HG03025 (cell line): ENCODE data around the gene METTL16.

Experiments used
- ATAC-seq: cut with Tn5 transposase; IDR thresholded peaks from one replicate; pipeline ENCODE4 v1.9.1; 2021; ENCODE audit warnings: mild to moderate bottlenecking, moderate library complexity; ENCODE audit not compliant: unreplicated experiment, low FRiP score

The METTL16 gene

DNA sequence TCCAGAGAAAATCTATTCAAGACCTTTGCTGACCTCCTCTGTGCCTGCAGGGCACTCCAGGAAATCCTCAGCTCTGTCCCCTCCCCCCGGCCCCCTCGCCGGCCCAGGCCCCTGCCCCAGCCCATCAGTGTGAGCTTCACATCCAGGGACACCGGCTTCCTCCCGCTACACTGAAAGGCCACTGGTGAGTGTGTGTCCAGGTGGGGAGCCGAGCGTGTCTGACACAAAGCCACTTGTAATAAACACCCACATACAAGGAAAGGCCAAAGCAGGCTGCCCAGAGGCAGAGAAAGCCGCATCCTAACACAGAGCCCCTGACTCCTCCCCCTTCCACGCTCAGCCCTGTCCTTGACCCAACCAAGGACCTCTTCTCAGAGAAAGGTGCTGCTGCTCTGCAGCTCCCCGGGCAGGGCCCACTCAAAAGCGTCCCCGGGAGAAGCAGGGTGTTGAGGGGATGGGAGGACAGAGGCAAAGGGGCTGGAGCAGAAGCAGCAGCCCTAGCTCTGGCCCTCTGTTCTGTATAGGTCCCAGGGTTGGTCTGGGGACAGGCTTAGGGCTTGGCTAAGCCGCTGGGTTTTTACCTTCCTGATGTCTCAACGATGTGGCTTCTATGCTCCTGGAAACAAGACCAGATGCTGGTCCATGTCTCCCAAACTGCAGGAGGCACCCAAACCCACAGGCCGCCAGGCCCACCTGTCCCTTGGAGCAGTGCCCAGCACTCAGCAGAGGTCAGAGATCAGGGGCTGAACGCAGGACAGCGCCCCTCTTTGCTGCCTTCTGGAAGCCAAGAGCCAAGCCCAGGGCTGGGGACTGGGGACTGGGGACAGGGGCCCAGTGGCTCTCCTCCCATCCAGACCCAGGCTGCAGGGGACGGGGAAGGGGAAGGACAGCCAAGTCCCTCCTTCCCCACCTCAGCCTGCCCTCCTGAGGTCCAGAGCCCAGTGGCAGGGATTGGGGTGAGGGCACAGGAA is 126.2 kb downstream of the METTL16 start:
- ATAC-seq: no peak

DNA sequence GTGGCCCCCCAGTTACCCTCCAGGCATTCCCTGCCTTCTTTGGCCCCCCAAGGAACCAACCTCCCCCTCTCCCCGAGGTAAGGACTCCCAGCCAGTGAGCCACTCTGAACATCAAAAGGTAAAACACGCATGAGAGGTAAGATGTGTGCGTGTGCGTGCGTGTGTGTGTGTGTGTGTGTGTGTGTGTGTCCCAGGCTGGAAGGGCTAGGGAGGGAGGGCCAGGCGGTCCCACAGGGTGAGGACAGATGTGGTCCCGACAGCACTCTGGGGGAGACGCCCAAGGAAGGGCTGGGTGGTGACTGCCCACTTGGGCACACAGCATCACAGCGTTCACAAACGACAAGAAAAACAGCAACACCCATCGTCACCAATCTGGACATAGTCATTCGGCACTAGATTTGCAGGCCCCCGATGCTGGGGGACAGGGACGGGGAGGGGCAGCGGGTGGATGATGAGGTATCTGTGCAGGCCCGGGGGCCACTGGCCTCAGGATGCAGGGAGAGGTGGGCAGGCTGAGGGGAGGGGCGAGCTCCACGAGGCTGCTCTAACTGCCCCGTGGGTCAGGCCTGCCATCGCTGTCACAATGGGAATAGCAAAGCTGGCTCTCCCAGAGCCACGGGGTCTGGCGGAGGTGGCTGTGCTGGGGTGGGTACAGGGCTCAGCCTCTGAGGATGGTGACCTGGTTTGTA is 127.1 kb downstream of the METTL16 start:
- no peak for ATAC-seq

DNA sequence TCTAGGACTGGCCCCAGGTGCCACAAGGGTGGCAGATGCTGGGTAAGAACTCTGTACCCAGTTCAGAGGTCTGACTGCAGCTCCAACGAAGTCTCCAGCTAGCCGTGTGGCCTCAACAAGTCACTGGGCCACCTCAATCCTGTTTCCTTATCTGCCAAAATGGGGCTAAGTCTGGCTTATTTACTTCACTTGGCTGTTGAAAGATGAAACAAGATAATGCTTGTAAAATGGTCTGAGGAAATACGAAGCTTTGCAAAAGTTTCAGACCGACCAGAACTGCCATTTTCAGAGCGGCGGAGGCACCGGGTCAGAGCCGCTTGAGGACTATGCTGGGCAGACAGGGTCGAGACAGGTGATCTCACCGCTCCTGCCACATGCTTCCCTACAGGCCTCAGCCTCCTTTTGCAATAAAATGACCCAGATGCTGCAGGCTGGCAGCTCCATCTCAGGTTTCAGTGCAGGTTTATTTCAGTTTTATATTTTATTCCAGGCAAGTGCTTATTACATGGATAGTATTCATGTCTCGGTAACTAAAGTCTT is 128.0 kb downstream of the METTL16 start:
- no peak for ATAC-seq

DNA sequence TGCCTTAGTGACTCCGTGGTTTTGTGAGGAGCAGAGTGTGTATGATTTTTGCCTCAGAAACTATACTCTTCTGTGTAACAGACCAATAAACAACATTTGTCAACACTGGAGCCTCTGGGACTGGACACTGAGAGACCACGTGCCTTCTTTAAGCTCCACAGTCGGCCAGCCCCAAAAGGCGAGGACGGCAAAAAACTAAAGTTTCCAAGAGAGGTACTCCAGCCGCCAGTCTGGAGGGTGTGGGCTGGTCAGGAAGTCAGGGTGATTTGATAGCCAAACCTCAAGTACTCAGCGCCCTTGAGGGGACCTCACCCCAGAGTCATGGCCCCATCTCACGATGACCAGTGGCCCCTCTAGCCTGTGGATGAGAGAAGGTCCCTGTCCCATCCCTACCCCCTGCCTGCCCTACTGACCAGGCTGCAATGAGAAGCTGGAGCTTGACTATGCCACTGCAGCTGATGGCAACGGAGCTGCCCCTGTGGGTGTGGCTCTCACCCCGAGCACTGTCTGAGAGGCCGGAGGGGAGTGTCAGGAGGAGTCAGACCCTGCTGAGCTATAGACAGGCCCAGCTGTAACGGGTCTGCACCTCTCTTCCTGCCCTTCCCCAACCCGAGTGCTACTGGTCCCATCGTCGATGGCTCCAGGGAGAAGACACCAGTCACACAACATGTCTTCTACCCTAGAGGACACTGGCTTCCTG is 130.6 kb downstream of the METTL16 start:
- no peak for ATAC-seq

DNA sequence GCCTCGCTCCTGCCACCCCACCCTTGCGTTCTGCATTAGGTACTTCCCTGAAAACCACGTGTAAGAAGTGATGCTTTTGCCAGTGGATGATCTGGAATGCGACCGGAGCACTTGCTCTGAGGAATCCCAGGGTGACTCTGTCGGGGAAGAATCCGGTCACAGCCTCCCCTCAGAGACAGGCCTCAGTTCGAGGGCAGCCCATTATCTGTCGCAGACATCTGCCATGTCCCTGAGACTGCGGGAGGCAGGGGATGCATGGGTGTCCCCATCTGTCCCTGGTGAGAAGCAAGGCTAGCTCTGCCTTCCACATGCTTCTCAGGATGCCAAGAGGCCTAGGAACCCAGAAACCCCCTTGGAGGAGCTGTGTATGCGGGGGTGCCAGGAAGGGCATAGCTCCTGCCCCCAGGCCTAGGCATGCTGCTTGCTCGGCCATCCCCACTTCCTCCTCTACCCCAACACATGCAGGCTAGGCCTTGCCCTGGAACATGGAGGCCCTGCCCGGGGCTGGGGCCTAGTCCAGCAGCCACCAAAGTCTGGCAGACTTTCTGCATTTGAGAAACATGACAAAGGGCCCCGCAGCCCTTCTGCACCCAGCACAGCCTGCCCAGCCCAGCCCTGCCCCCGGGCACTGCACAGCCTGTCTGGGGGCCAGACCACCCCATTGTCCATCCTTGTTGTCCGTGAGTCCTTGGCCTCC is 131.3 kb downstream of the METTL16 start:
- ATAC-seq: no peak

DNA sequence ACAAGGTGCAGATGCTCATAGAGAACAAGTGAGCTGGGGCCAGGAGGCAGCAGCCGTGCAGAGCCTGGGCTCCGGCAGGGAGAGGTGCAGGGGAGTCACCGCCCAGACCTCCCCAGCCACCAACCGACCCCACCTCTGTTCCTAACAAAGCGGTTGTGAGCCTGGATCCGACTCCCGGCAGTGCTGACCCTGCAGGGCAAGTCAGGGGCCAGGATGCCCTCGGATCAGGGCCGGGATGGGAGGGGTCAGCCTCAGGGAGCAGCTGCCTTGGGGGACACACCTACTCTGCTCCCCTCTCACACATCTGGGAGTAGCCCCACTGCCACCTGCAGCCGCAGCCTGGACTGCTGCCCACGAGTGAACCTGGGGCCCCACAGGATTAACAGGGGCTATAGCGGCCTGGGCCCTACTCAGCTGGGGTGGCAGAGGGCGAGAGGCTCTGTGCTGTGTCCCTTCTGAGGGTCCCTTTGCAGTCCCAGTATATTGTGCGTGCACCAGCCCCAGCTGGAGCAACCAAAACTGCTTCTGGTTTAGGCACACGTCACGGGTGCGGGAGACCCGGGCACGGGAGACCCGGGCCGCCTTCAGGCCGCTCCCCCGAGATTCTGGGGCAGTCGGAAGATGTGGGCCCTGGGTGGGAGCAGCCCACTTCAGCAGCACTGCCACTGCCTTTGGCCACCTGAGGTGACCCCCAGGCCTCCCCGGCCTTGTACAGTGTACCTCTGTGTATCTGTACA is 132.0 kb downstream of the METTL16 start:
- no peak for ATAC-seq

DNA sequence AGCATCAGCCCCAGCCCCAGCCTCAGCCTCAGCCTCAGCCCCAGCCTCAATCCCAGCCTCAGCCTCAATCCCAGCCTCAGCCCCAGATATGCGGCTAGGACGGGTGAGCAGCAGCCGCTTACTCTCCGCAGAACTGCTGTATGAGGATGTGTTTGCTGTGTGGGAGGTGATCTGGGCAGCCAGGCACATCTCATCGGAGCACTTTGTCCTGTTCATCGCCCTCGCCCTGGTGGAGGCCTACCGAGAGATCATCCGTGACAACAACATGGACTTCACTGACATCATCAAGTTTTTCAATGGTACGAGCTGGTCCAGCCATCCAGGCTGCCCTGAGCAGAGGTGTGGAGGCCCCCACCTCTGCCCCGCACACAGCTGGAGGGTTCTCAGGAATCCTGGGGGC is 132.8 kb downstream of the METTL16 start:
- ATAC-seq: no peak

DNA sequence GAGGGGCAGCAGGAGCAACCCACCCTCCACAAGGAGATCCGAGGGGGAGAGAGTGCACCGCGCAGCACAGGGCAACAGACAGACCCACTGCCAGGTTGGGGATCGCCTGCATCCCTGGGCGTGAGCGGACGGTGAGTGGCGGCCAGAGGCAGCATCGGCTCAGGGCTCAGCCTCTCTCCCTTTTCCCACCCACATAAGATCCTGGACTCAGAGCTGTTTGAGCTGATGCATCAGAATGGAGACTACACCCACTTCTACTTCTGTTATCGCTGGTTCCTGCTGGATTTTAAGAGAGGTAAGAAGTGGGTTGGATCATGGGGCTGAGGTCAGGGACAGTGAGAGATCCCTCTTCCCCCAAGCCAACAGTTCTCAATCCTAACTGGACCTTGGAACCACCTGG is 134.0 kb downstream of the METTL16 start:
- ATAC-seq: no peak

DNA sequence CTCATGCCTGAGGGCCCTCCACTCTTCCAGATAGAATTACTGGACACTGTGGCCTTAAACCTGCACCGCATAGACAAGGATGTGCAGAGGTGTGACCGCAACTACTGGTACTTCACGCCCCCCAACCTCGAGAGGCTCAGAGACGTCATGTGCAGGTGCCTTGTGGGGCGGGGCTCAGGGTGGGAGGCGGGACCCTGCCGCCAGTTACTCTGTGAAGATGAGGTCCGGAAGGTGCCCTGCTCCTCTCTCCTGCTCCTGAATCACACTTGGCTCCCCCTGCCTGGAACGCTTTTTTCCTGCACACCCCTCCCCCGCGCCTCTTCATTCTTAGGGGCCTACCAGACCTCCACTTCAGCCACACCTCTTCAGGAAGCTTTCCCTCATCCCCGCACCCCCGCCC is 135.6 kb downstream of the METTL16 start:
- no peak for ATAC-seq

DNA sequence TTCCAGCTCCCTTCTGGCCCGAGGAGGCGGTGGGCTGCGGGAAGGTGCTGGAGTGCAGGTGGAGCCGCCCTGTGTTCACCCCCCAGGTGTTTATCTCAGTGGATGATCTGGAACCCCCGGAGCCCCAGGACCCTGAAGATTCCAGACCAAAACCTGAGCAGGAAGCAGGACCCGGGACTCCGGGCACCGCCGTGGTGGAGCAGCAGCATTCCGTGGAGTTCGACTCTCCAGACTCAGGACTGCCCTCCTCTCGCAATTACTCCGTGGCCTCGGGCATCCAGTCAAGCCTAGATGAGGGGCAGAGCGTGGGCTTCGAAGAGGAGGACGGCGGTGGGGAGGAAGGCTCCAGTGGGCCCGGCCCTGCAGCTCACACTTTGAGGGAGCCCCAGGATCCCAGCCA is 136.3 kb downstream of the METTL16 start:
- ATAC-seq: no peak

DNA sequence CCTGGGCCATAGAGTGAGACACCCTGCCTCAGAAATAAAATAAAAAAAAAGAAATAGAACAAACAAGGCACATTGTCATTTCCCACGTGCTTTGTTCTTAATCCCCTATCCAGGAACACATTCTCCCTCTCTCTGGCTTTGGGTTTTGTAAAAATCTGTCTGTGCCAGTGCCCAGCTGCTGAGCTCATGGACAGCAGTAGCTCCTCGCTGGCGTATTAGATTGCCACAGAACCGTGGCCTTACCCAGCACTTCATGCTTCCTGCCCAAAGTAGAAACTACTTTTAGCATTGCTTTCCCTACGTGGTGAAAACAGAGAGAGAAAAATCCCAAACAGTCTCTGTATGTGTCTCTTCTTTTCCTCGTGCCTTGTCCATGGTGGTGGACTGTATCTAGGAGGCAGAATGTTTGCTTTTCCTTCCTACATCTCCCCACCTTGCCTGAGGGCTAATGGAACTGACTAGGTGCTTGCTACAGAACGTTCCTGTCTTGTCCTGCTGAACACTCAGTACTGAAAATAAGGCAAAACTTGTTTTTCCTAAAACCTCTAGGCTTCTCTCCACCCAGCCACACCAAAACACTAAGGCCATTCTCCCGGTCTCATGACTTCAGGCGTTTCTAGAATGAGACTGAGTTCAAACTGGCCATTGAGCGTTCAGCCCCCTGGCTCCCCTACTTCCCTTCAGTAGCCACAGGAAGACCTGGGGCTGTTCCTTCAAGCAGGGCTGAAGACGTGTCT is 137.0 kb downstream of the METTL16 start:
- ATAC-seq: no peak

DNA sequence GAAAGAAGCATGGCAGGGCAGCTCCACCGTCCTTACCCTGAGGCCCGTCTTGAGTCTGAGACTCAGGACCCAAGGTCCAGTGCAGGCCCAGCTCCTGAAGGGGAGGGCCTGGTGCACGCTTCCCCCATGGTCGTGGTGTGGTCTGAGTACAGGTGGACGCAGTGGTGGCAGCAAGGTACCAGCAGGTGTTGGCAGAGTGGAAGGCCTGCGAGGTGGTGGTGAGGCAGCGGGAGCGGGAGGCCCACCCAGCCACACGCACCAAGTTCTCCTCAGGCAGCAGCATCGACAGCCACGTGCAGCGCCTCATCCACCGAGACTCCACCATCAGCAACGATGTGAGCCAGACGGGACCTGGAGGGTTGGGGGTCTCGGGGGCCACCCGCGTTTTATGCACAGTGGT is 138.5 kb downstream of the METTL16 start:
- no peak for ATAC-seq

DNA sequence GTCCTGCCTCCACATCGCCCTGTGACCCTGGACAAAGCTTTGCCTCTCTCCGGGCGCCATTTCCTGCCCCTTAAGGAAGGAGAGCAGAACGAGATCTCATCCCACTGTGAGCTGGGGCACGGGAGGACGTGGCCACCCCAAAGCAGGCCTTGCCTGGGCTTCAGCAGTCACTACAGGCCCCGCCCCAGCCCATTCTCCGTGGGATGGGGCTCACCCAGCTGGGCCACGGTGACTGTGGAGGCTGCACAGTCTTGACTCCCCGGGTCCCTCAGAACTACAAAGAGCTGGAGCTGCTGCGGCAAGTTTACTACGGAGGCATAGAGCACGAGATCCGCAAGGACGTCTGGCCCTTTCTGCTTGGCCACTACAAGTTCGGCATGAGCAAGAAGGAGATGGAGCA is 139.0 kb downstream of the METTL16 start:
- ATAC-seq: no peak

DNA sequence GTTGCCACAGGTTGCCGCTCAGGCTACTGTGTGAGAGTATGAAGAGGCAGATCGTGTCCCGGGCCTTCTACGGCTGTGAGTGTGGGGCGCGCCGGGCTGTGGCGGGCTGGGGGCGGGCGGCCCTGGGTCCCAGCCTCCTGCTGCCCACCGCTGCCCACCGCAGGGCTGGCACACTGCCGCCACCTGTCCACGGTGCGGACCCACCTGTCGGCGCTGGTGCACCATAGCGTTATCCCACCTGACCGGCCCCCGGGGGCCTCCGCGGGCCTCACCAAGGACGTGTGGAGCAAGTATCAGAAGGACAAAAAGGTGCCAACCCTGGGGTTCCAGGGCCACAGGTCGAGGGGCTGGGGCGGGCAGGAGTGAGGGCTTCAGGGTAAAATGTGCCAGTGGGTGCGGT is 139.5 kb downstream of the METTL16 start:
- no peak for ATAC-seq

DNA sequence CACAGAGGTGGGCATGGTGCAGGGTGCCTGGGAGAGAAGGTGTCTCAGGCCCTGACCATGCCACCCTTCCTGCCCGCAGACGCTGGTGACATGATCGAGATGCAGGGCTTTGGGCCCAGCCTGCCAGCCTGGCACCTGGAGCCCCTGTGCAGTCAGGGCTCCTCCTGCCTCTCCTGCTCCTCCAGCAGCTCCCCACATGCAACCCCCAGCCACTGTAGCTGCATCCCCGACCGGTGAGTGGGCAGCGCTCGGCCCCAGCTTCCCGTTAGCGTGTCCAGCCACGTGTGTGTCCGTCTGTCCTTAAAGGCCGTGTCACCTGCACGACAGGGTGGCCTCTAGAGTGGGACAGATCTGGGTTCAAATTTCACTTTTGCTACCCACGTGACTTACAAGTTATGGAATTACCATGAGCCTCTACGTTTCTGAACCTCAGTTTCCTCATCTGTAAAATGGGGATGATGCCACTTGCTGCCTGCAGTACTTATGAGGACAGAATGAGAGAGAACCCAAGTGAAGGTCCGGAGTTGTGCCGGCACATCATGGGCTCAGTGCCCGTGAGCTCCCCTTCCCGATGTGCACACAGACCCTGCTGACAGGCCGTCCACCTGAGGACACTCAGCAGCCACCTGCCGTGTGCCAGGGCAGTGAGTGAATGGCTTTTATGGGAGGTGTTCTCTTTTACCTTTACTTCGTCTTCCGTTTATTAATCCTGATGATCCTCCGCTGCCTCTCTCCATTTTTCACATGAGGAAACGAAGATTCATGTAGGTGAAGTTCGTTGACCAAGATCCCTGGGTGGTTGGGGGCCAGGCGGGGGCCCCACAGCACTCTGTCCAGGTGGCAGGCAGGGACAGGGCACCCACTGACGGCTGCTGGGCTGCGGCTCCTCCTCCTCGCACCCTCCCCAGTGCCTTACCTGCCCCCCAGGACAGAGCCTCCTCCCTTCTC is 140.2 kb downstream of the METTL16 start:
- ATAC-seq: no peak

DNA sequence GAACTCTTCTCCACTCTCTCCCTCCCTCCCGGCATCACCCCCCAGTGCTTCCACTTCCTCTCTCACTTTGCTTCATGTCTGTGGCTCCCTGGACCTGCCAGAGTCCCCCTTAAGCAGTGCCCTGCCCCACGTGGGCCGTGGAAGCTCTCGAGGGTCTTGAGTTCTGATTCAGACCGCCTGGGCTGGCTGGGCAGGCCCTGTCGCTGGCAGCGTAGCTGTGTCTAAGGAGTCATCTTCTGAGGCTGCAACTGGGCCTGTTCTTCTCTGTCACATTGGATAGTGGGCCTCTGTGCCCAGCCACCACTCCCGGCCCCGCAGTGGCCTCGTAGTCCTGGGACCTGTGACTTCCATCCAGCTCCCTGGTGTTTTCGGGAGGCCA is 141.5 kb downstream of the METTL16 start:
- no peak for ATAC-seq

DNA sequence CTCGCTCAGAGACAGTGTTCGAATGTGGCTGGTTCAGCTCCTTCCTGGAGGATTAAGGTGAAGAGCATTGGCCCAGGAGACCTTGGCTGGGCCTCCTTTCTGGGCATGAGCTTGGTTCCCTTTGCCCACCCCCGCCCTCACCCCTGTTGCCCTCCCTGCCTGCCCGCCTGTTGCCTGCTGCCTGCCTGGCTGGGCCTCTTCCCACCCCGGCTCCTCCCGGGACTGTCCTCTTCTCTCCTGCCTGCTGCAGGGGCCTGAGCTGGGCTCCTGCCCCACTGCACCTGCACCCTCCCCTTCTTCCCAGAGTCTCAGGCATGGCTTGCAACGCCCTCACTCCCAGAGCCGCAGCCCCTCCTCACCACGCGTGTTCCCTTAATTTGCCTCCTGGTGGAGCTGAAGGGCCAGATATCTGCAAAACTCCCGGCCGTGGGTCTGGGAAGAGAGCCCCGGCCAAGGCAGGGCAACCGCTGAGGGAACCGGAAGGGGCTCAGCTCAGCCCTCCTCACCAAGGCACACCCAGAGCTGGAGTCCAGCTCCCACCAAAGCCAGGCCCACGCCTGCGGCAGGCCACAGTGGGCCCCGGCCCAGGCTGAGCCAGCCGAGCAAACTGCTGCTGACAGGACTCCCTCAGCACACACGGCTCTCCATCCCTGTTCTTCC is 142.0 kb downstream of the METTL16 start:
- ATAC-seq: no peak
